ENCODE data around the gene ZNF536.

GRCh38 chr19:30403203-30403985, 31.2 kb downstream of the ZNF536 start:
- TF ChIP-seq CTCF (IDR thresholded peaks at IDR 0.05), result no peak
- no peak for TF ChIP-seq POLR2A (IDR thresholded peaks at IDR 0.05)
- no peak for TF ChIP-seq EP300 (IDR thresholded peaks at IDR 0.05)
- peak; percentile 16 to 51 for TF ChIP-seq POLR2AphosphoS5 (IDR thresholded peaks at IDR 0.05)
